Smooth muscle cell (in vitro differentiated cells): Measurements from ENCODE around the gene KCTD17. TPM values are rescaled to one million over a fixed set of nuclear protein-coding genes. Genes with fewer than 3 reads are reported as not detected.
A peak's percentile ranks its signal among the peaks of the same experiment; 100 is the strongest.

Source experiments
- DNase-seq: peaks from one replicate; lab custom pipeline; 2025; ENCODE audit not compliant: unreplicated experiment; lab: John Stamatoyannopoulos, UW
- H2AFZ ChIP-seq: fragments of 200-600 bp; sonication (generic); 2 replicates; pipeline ENCODE4 v1.6.0; 2016; ENCODE audit warnings: antibody characterized with exemption, low read depth, mild to moderate bottlenecking
- H3F3A ChIP-seq: fragments of 200-600 bp; sonication (generic); 2 replicates; pipeline ENCODE4 v1.6.0; 2017; ENCODE audit warnings: antibody characterized with exemption, low read depth
- H3K27ac ChIP-seq: fragments of 200-600 bp; sonication (generic); 2 replicates; pipeline ENCODE4 v1.5.1; 2016; ENCODE audit warnings: low read depth, mild to moderate bottlenecking
- H3K27me3 ChIP-seq: fragments of 200-600 bp; sonication (generic); 2 replicates; pipeline ENCODE4 v1.6.1; 2016; ENCODE audit warnings: low read depth, mild to moderate bottlenecking
- H3K36me3 ChIP-seq: fragments of 200-600 bp; sonication (generic); 2 replicates; pipeline ENCODE4 v1.5.1; 2016; ENCODE audit warnings: low read depth
- H3K4me1 ChIP-seq: fragments of 200-600 bp; sonication (generic); 2 replicates; pipeline ENCODE4 v1.5.1; 2016; ENCODE audit warnings: low read depth
- H3K4me2 ChIP-seq: fragments of 200-600 bp; sonication (generic); 2 replicates; pipeline ENCODE4 v1.6.0; 2016; ENCODE audit warnings: mild to moderate bottlenecking
- H3K4me3 ChIP-seq: fragments of 200-600 bp; sonication (generic); 2 replicates; pipeline ENCODE4 v1.5.1; 2016; ENCODE audit warnings: mild to moderate bottlenecking
- H3K79me2 ChIP-seq: fragments of 200-600 bp; sonication (generic); 2 replicates; pipeline ENCODE4 v1.6.0; 2016; ENCODE audit warnings: low read depth, mild to moderate bottlenecking
- H3K9ac ChIP-seq: fragments of 200-600 bp; sonication (generic); 2 replicates; pipeline ENCODE4 v1.6.0; 2016; ENCODE audit warnings: low read depth
- H3K9me3 ChIP-seq: fragments of 200-600 bp; sonication (generic); replicated peaks from 2 replicates; pipeline ENCODE4 v1.5.1; 2016; ENCODE audit warnings: low read depth
- H4K20me1 ChIP-seq: fragments of 200-600 bp; sonication (generic); 2 replicates; pipeline ENCODE4 v1.6.0; 2016; ENCODE audit warnings: low read depth
- CTCF ChIP-seq: fragments of 200-600 bp; sonication (generic); IDR thresholded peaks from 2 replicates; pipeline ENCODE4 v1.5.1; 2017; ENCODE audit warnings: borderline replicate concordance, mild to moderate bottlenecking, antibody characterized with exemption; ENCODE audit not compliant: insufficient read depth, poor library complexity, severe bottlenecking
- WGBS: methylation state at CpG from one replicate; pipeline ENCODE4 v1.1.7; 2016; ENCODE audit warnings: low lambda C conversion rate; 5-methylcytosine and 5-hydroxymethylcytosine counted together
- polyA plus RNA-seq: library from polyadenylated mRNA; unstranded; fragments of >200 nt; fragmentation: Nextera tagmentation; extraction: Ambion mirVana; gene quantifications from 2 replicates; pipeline ENCODE4 v1.2.1, GENCODE V29; 2016
- total RNA-seq: library from RNA; depleted of rRNA; stranded (reverse); fragments of >200 nt; gene quantifications from 2 replicates; pipeline ENCODE4 v1.2.3, GENCODE V29; 2014

Gene KCTD17
- total and polyA plus RNA-seq, 2 experiments from 2014 or later: 20.0 to 36.9 TPM

GRCh38 chr22:37052386-37053309 lies 1.1 kb downstream of the KCTD17 start:
- 81% methylated on average over 24 of the region's 25 CpGs for WGBS
- no peak overlapping the region for H3K27ac ChIP-seq
- H4K20me1 ChIP-seq: no peaks in the 10 kb centered on the region
- H2AFZ ChIP-seq: no peak overlapping the region
- H3K4me2 ChIP-seq: peak overlapping the region; percentile 94
- H3F3A ChIP-seq: no peaks in the 10 kb centered on the region
- H3K4me3 ChIP-seq: peak overlapping the region; percentile 94
- no peaks in the 10 kb centered on the region for H3K79me2 ChIP-seq
- H3K9ac ChIP-seq: peak overlapping the region; percentile 66
- H3K27me3 ChIP-seq: no peaks in the 10 kb centered on the region
- no peak for TF ChIP-seq CTCF
- H3K4me1 ChIP-seq: peaks cover 6% of the 10 kb centered on the region
- H3K9me3 ChIP-seq: no peaks in the 10 kb centered on the region
- no peak for DNase-seq
- no peaks in the 10 kb centered on the region for H3K36me3 ChIP-seq

GRCh38 chr22:37053310-37054055 lies 1.9 kb downstream of the KCTD17 start:
- H3K9ac ChIP-seq: no peak overlapping the region
- WGBS: 91% methylated on average over 16 of the region's 16 CpGs

GRCh38 chr22:37054056-37054395 lies 2.5 kb downstream of the KCTD17 start:
- H3K9ac ChIP-seq: no peak overlapping the region
- TF ChIP-seq CTCF: no peak
- H3K27ac ChIP-seq: no peak overlapping the region
- H3K4me2 ChIP-seq: no peak overlapping the region
- no peak for DNase-seq
- peaks cover 6% of the 10 kb centered on the region for H3K4me1 ChIP-seq
- WGBS: 94% methylated on average over 8 of the region's 8 CpGs
- no peaks in the 10 kb centered on the region for H4K20me1 ChIP-seq
- no peaks in the 10 kb centered on the region for H3K36me3 ChIP-seq
- no peak overlapping the region for H3K4me3 ChIP-seq
- no peaks in the 10 kb centered on the region for H3F3A ChIP-seq
- H3K27me3 ChIP-seq: no peaks in the 10 kb centered on the region
- H3K9me3 ChIP-seq: no peaks in the 10 kb centered on the region
- H3K79me2 ChIP-seq: no peaks in the 10 kb centered on the region
- H2AFZ ChIP-seq: no peak overlapping the region

More at GRCh38 chr22:37053310-37054055, 1.9 kb downstream of the KCTD17 start:
- no peaks in the 10 kb centered on the region for H4K20me1 ChIP-seq
- no peaks in the 10 kb centered on the region for H3F3A ChIP-seq
- H2AFZ ChIP-seq: no peak overlapping the region
- no peak overlapping the region for H3K27ac ChIP-seq
- no peak for TF ChIP-seq CTCF
- no peak overlapping the region for H3K4me3 ChIP-seq
- no peaks in the 10 kb centered on the region for H3K79me2 ChIP-seq
- H3K9me3 ChIP-seq: no peaks in the 10 kb centered on the region
- H3K27me3 ChIP-seq: no peaks in the 10 kb centered on the region
- peaks cover 6% of the 10 kb centered on the region for H3K4me1 ChIP-seq
- no peak overlapping the region for H3K4me2 ChIP-seq
- no peak for DNase-seq
- no peaks in the 10 kb centered on the region for H3K36me3 ChIP-seq
